B cell (primary cell): ENCODE results near the gene ATPAF2. TPM values are rescaled to one million over a fixed set of nuclear protein-coding genes. Genes with fewer than 3 reads are reported as not detected.

ENCODE experiments used
- ATAC-seq: fragments of 200-7000 bp; cut with Tn5 transposase; one replicate; pipeline ENCODE4 v1.10.0; 2021; ENCODE audit warnings: low read depth, mild to moderate bottlenecking, moderate number of reproducible peaks, moderate library complexity
- CTCF ChIA-PET: fragments of 350-600 bp; sonication (Branson Sonifier 250); formaldehyde crosslinking; loops from one replicate; lab custom pipeline; 2021; ENCODE audit warnings: antibody characterized with exemption, inconsistent platforms; lab: Charles Lee
- POLR2A ChIA-PET: fragments of 350-600 bp; sonication (Branson Sonifier 250); formaldehyde crosslinking; loops from one replicate; lab custom pipeline; 2021; ENCODE audit warnings: antibody characterized with exemption; lab: Charles Lee
- DNase-seq: peaks from one replicate; pipeline ENCODE4 v3.0.0; 2013
- H2AFZ ChIP-seq: 2 replicates; pipeline ENCODE4 v1.6.1; 2012; ENCODE audit warnings: mild to moderate bottlenecking, low read depth, low read length; ENCODE audit not compliant: insufficient read depth, poor library complexity, severe bottlenecking
- H3K27ac ChIP-seq, 2 donors: 1 replicate in 1 of 2; 2 replicates in 1 of 2; pipeline ENCODE4 v1.5.1; 2012 to 2013; ENCODE audit warnings: low read length in 2 of 2, mild to moderate bottlenecking in 2 of 2, moderate library complexity in 1 of 2
- H3K27me3 ChIP-seq, 4 experiments: fragments of 200-600 bp in 1 of 4; sonication (generic) in 1 of 4; replicated peaks in 1 of 4; 1 replicate in 2 of 4; 2 replicates in 2 of 4; pipeline versions ENCODE4 v1.6.1 to v1.7.0; 2013 to 2016; ENCODE audit warnings: low read length in 3 of 4, mild to moderate bottlenecking in 2 of 4, mixed read lengths in 1 of 4, moderate library complexity in 1 of 4; ENCODE audit not compliant: insufficient read depth in 4 of 4, control insufficient read depth in 3 of 4; ENCODE audit errors: control extremely low read depth in 1 of 4
- H3K36me3 ChIP-seq, 2 experiments: replicated peaks in 1 of 2; 1 replicate in 1 of 2; 2 replicates in 1 of 2; pipeline versions ENCODE4 v1.6.1 to v1.7.1; 2013; ENCODE audit warnings: low read length in 1 of 2; ENCODE audit not compliant: insufficient read depth in 2 of 2, control insufficient read depth in 1 of 2; ENCODE audit errors: control extremely low read depth in 1 of 2, extremely low read depth in 1 of 2
- H3K4me1 ChIP-seq, 2 donors: fragments of 200-600 bp in 1 of 2; sonication (generic) in 1 of 2; 1 replicate in 1 of 2; 2 replicates in 1 of 2; pipeline versions ENCODE4 v1.5.1 to v1.6.1; 2013 to 2017; ENCODE audit warnings: low read length in 2 of 2; ENCODE audit not compliant: control insufficient read depth in 2 of 2, insufficient read depth in 2 of 2
- H3K4me2 ChIP-seq: replicated peaks from 2 replicates; pipeline ENCODE3; 2012; ENCODE audit warnings: mild to moderate bottlenecking, low read depth, low read length; ENCODE audit not compliant: poor library complexity, severe bottlenecking
- H3K4me3 ChIP-seq, 5 experiments: fragments of 200-600 bp in 1 of 5; sonication (generic) in 1 of 5; 1 replicate in 3 of 5; 2 replicates in 2 of 5; pipeline versions ENCODE4 v1.5.1 to v1.7.0; 2011 to 2016; ENCODE audit warnings: low read length in 4 of 5, mild to moderate bottlenecking in 4 of 5, low read depth in 2 of 5, control low read depth in 1 of 5, moderate library complexity in 1 of 5; ENCODE audit not compliant: insufficient read depth in 1 of 5; ENCODE audit errors: control extremely low read depth in 1 of 5, extremely low read depth in 1 of 5
- H3K79me2 ChIP-seq: fragments of 200-600 bp; sonication (generic); one replicate; pipeline ENCODE4 v1.6.0; 2016; ENCODE audit warnings: low read length; ENCODE audit not compliant: control insufficient read depth, insufficient read depth
- H3K9ac ChIP-seq: fragments of 200-600 bp; sonication (generic); 2 replicates; pipeline ENCODE4 v1.6.1; 2017; ENCODE audit warnings: mild to moderate bottlenecking, low read length, moderate library complexity
- H3K9me3 ChIP-seq, 3 donors: one replicate each; pipeline versions ENCODE4 v1.6.1 to v1.7.1; 2013; ENCODE audit warnings: low read length in 2 of 3; ENCODE audit not compliant: control insufficient read depth in 2 of 3, insufficient read depth in 1 of 3; ENCODE audit errors: control extremely low read depth in 1 of 3
- H4K20me1 ChIP-seq: 2 replicates; pipeline ENCODE4 v1.6.0; 2012; ENCODE audit warnings: mild to moderate bottlenecking, low read length; ENCODE audit not compliant: insufficient read depth, control insufficient read depth, poor library complexity, severe bottlenecking
- H3K27ac Mint-ChIP-seq: one replicate; pipeline ENCODE4 v1.8.0; 2021; ENCODE audit warnings: mixed read lengths
- H3K27me3 Mint-ChIP-seq: one replicate; pipeline ENCODE4 v1.8.0; 2021; ENCODE audit warnings: mixed read lengths
- H3K4me1 Mint-ChIP-seq: one replicate; pipeline ENCODE4 v1.8.0; 2021; ENCODE audit warnings: mixed read lengths
- H3K4me3 Mint-ChIP-seq: one replicate; pipeline ENCODE4 v1.8.0; 2021; ENCODE audit warnings: mixed read lengths
- H3K9me3 Mint-ChIP-seq: one replicate; pipeline ENCODE4 v1.8.0; 2022; ENCODE audit warnings: mixed read lengths; ENCODE audit not compliant: insufficient read depth
- EZH2 ChIP-seq: IDR thresholded peaks from 2 replicates; pipeline ENCODE4 v1.6.1; 2012; ENCODE audit warnings: borderline replicate concordance, low read depth, mild to moderate bottlenecking, moderate library complexity, low read length; ENCODE audit not compliant: insufficient read depth, poor library complexity, severe bottlenecking
- WGBS: methylation state at CpG from one replicate; pipeline ENCODE4 v1.1.5; 2013; ENCODE audit warnings: missing lambda C conversion rate; ENCODE audit not compliant: insufficient coverage; 5-methylcytosine and 5-hydroxymethylcytosine counted together
- intact Hi-C: fragments of 100-400 bp; cut with micrococcal nuclease; formaldehyde crosslinking; loops from one replicate; pipeline ENCODE4 v1.10.0; 2022
- polyA plus RNA-seq: library from polyadenylated mRNA; depleted of rRNA; stranded (reverse); fragments of >200 nt; gene quantifications from 2 replicates; pipeline ENCODE4 v1.2.3, GENCODE V29; 2012
- total RNA-seq, 2 donors: library from RNA; stranded (reverse); fragments of 120-200 nt in 1 of 2; gene quantifications; 1 replicate in 1 of 2; 2 replicates in 1 of 2; pipeline versions ENCODE4 v1.2.3 to v1.2.4, GENCODE V29; 2013 to 2022
- TF ChIP-seq, protein P1 (sequence below): fragments of 200-600 bp; IDR thresholded peaks from one replicate; pipeline ENCODE4 v1.8.0; 2022; ENCODE audit warnings: antibody characterized with exemption, mild to moderate bottlenecking

The ATPAF2 gene
- total and polyA plus RNA-seq, 2 donors (not counting 1 experiment from before 2014, with no cell fraction given), result 60.5 to 73.5 TPM

DNA sequence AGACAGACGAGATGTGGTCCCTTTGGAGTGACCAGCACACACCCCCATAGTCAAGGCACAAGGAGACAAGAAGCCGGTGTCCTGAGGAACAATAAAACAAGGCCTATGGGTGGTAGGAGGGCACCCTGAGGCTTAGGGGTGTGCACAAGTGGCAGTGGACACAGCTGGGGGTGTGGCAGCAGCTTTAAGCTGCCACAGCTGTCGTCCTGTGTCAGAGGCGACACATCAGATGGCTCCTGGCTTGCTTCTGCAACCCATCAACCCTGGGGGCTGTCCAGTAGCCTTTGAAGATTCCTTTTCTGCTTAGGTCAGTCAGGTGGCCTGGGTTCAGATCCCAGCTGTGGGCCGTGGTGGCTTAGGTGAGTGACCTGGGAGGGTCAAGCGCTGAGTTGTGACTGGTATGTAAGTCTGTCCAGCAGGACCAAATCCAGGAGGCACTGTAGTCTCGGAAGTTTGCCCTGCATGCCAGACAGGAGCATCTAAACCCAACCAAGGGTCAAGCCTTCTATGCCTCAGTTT is 50.5 kb downstream of the ATPAF2 start:
- DNase-seq (no peak), ATAC-seq (no peak)
- intact Hi-C loops, result no loop called here
- Mint-ChIP-seq H3K4me3 (no peak overlapping the region), H3K27ac (no peak overlapping the region), H3K4me1 (no peaks in the 10 kb centered on the region), H3K9me3 (no peaks in the 10 kb centered on the region), H3K27me3 (no peaks in the 10 kb centered on the region)
- H3K4me3 ChIP-seq, result no peak overlapping the region
- no peaks in the 10 kb centered on the region for H3K4me1 ChIP-seq
- H3K4me2 ChIP-seq, result no peak overlapping the region
- 92% methylated on average over 5 of the region's 7 CpGs for WGBS
- ChIA-PET CTCF (no interaction called here), POLR2A (interaction anchor here (0.6 kb wide), 1 partner anchor 175 kb away, joined by 3 read pairs; no protein-coding TSS in a partner anchor)
- H3K9me3 ChIP-seq, result no peaks in the 10 kb centered on the region
- TF ChIP-seq, protein P1, sequence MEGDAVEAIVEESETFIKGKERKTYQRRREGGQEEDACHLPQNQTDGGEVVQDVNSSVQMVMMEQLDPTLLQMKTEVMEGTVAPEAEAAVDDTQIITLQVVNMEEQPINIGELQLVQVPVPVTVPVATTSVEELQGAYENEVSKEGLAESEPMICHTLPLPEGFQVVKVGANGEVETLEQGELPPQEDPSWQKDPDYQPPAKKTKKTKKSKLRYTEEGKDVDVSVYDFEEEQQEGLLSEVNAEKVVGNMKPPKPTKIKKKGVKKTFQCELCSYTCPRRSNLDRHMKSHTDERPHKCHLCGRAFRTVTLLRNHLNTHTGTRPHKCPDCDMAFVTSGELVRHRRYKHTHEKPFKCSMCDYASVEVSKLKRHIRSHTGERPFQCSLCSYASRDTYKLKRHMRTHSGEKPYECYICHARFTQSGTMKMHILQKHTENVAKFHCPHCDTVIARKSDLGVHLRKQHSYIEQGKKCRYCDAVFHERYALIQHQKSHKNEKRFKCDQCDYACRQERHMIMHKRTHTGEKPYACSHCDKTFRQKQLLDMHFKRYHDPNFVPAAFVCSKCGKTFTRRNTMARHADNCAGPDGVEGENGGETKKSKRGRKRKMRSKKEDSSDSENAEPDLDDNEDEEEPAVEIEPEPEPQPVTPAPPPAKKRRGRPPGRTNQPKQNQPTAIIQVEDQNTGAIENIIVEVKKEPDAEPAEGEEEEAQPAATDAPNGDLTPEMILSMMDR, result no peak
- no peak for TF ChIP-seq EZH2
- no peaks in the 10 kb centered on the region for H3K36me3 ChIP-seq
- no peaks in the 10 kb centered on the region for H3K27me3 ChIP-seq
- no peak overlapping the region for H3K27ac ChIP-seq
- no peaks in the 10 kb centered on the region for H3K79me2 ChIP-seq
- H2AFZ ChIP-seq, result no peak overlapping the region
- H4K20me1 ChIP-seq, result no peaks in the 10 kb centered on the region
- H3K9ac ChIP-seq, result no peak overlapping the region

DNA sequence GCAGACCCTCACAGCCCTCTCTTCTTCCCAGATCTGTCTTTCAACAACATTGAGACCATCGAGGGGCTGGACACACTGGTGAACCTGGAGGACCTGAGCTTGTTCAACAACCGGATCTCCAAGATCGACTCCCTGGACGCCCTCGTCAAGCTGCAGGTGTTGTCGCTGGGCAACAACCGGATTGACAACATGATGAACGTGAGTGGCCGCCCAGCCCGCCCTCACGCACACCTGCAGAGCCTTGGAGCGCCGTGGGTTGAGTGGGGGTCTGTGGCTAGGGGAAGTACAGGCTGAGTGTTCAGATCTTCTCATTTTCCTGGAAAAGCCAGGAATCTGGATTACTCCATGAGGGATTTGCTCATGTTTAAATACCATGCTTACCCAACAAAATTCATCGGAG is 51.1 kb downstream of the ATPAF2 start:
- Mint-ChIP-seq H3K27ac (no peak overlapping the region), H3K27me3 (no peaks in the 10 kb centered on the region), H3K4me1 (no peaks in the 10 kb centered on the region), H3K4me3 (no peak overlapping the region), H3K9me3 (no peaks in the 10 kb centered on the region)
- Histone ChIP-seq H3K36me3 (no peaks in the 10 kb centered on the region), H3K9me3 (no peaks in the 10 kb centered on the region), H3K4me2 (no peak overlapping the region), H3K27ac (no peak overlapping the region), H3K9ac (no peak overlapping the region), H3K27me3 (no peaks in the 10 kb centered on the region), H2AFZ (no peak overlapping the region), H3K4me1 (no peaks in the 10 kb centered on the region), H4K20me1 (no peaks in the 10 kb centered on the region), H3K79me2 (no peaks in the 10 kb centered on the region), H3K4me3 (no peak overlapping the region)
- 94% methylated on average over 12 of the region's 14 CpGs for WGBS
- TF ChIP-seq, protein P1, result no peak
- TF ChIP-seq EZH2, result no peak
- DNase-seq (no peak), ATAC-seq (no peak)
- intact Hi-C loops, result no loop called here
- ChIA-PET CTCF (no interaction called here), POLR2A (interaction anchor here (0.6 kb wide), 1 partner anchor 175 kb away, joined by 3 read pairs; no protein-coding TSS in a partner anchor)
